C4-2B (cell line): Measurements from ENCODE around the gene RNF31.

Source experiments
- ZFX ChIP-seq: fragments of 450-650 bp; IDR thresholded peaks from 2 replicates; pipeline ENCODE4 v1.6.1; 2017
- TF ChIP-seq, protein P1 (sequence below): fragments of 450-650 bp; conservative IDR thresholded peaks from 2 replicates; pipeline ENCODE4 v1.5.1; 2017; ENCODE audit warnings: mild to moderate bottlenecking

DNA sequence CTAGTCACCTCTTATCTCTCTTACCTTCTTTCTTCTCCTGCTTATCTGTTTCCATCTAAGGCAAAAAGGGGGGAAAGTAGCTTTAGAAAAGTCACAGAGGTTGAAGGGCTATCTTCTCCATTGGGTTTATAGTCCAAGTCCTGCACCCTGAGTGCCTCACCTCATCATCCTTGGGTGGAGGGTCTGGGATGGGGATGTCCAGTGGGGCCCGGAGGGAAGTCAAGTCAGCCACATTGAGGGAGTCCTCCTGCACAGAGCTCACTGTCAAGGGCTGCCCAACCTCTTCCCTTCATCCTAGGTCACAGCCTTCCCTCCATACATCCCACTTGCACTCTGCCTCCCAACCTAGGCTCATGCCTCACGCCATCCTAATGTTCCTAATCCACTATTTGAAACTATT lies 2.1 kb upstream of the RNF31 start:
- TF ChIP-seq, protein P1, sequence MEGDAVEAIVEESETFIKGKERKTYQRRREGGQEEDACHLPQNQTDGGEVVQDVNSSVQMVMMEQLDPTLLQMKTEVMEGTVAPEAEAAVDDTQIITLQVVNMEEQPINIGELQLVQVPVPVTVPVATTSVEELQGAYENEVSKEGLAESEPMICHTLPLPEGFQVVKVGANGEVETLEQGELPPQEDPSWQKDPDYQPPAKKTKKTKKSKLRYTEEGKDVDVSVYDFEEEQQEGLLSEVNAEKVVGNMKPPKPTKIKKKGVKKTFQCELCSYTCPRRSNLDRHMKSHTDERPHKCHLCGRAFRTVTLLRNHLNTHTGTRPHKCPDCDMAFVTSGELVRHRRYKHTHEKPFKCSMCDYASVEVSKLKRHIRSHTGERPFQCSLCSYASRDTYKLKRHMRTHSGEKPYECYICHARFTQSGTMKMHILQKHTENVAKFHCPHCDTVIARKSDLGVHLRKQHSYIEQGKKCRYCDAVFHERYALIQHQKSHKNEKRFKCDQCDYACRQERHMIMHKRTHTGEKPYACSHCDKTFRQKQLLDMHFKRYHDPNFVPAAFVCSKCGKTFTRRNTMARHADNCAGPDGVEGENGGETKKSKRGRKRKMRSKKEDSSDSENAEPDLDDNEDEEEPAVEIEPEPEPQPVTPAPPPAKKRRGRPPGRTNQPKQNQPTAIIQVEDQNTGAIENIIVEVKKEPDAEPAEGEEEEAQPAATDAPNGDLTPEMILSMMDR: no peak
- no peak for TF ChIP-seq ZFX
